GM23338 (cell line): ENCODE results near the gene PTCD3. TPM values are rescaled to one million over a fixed set of nuclear protein-coding genes. Genes with fewer than 3 reads are reported as not detected.

Source experiments
- ATAC-seq: fragments of 200-7000 bp; cut with Tn5 transposase; 3 replicates; pipeline ENCODE4 v1.9.1; 2020
- DNase-seq: peaks from one replicate; pipeline ENCODE4 v3.0.0-alpha.2; 2015; ENCODE audit warnings: low spot score
- H2AFZ ChIP-seq: fragments of 200-600 bp; sonication (generic); 2 replicates; pipeline ENCODE4 v1.8.0; 2016; ENCODE audit warnings: antibody characterized with exemption, mild to moderate bottlenecking, moderate library complexity
- H3F3A ChIP-seq: fragments of 200-600 bp; sonication (generic); replicated peaks from 2 replicates; pipeline ENCODE4 v1.8.0; 2017; ENCODE audit warnings: antibody characterized with exemption, mixed run types, low read depth
- H3K27ac ChIP-seq: fragments of 200-600 bp; sonication (generic); 2 replicates; pipeline ENCODE4 v1.6.1; 2016; ENCODE audit warnings: low read depth
- H3K27me3 ChIP-seq: fragments of 200-600 bp; sonication (generic); 2 replicates; pipeline ENCODE4 v1.8.0; 2016; ENCODE audit warnings: mild to moderate bottlenecking, mixed run types, moderate library complexity; ENCODE audit not compliant: insufficient read depth
- H3K36me3 ChIP-seq: fragments of 200-600 bp; sonication (generic); 2 replicates; pipeline ENCODE4 v1.8.0; 2016; ENCODE audit warnings: mild to moderate bottlenecking; ENCODE audit not compliant: insufficient read depth
- H3K4me1 ChIP-seq: fragments of 200-600 bp; sonication (generic); 2 replicates; pipeline ENCODE4 v1.8.0; 2016; ENCODE audit warnings: mild to moderate bottlenecking, moderate library complexity; ENCODE audit not compliant: insufficient read depth
- H3K4me2 ChIP-seq: fragments of 200-600 bp; sonication (generic); 2 replicates; pipeline ENCODE4 v1.7.1; 2017; ENCODE audit warnings: mixed run types
- H3K4me3 ChIP-seq: fragments of 200-600 bp; sonication (generic); 2 replicates; pipeline ENCODE4 v1.6.1; 2016; ENCODE audit warnings: mixed run types
- H3K79me2 ChIP-seq: fragments of 200-600 bp; sonication (generic); replicated peaks from 2 replicates; pipeline ENCODE4 v1.8.0; 2017; ENCODE audit warnings: mild to moderate bottlenecking; ENCODE audit not compliant: insufficient read depth
- H3K9me2 ChIP-seq: fragments of 200-600 bp; sonication (generic); 2 replicates; pipeline ENCODE4 v1.8.0; 2017; ENCODE audit not compliant: insufficient read depth
- H4K20me1 ChIP-seq: fragments of 200-600 bp; sonication (generic); replicated peaks from 2 replicates; pipeline ENCODE4 v1.8.0; 2017; ENCODE audit warnings: mild to moderate bottlenecking; ENCODE audit not compliant: insufficient read depth
- H3K27ac Mint-ChIP-seq: 2 replicates; pipeline ENCODE4 v1.8.0; 2020; ENCODE audit warnings: inconsistent platforms, mild to moderate bottlenecking, moderate library complexity, mixed read lengths
- H3K27me3 Mint-ChIP-seq: 3 replicates; pipeline ENCODE4 v1.8.0; 2022; ENCODE audit warnings: low read depth, mild to moderate bottlenecking, moderate library complexity, mixed read lengths, inconsistent platforms; ENCODE audit not compliant: insufficient read depth, poor library complexity
- H3K36me3 Mint-ChIP-seq: 3 replicates; pipeline ENCODE4 v1.8.0; 2021; ENCODE audit warnings: low read depth, mild to moderate bottlenecking, inconsistent platforms, moderate library complexity, mixed read lengths
- H3K4me1 Mint-ChIP-seq: 3 replicates; pipeline ENCODE4 v1.8.0; 2020; ENCODE audit warnings: mild to moderate bottlenecking, inconsistent platforms, mixed read lengths
- H3K4me3 Mint-ChIP-seq: 3 replicates; pipeline ENCODE4 v1.8.0; 2021; ENCODE audit warnings: moderate library complexity, mild to moderate bottlenecking, inconsistent platforms, mixed read lengths
- H3K9me3 Mint-ChIP-seq: 3 replicates; pipeline ENCODE4 v1.8.0; 2020; ENCODE audit warnings: moderate library complexity, mild to moderate bottlenecking, inconsistent platforms, mixed read lengths
- CREB1 ChIP-seq: fragments of 250-450 bp; sonication (Bioruptor Pico); IDR thresholded peaks from 2 replicates; pipeline ENCODE4 v1.5.0; 2020; ENCODE audit warnings: low read depth, mild to moderate bottlenecking, moderate library complexity
- JUNB ChIP-seq: IDR thresholded peaks from one replicate; pipeline ENCODE4 v1.6.1; 2016; ENCODE audit warnings: antibody characterized with exemption; ENCODE audit not compliant: unreplicated experiment
- ZNF114 ChIP-seq: fragments of 250-450 bp; sonication (Bioruptor Pico); IDR thresholded peaks from 2 replicates; pipeline ENCODE4 v1.5.0; 2020; ENCODE audit warnings: mild to moderate bottlenecking, moderate library complexity
- ZNF331 ChIP-seq: fragments of 250-450 bp; sonication (Bioruptor Pico); IDR thresholded peaks from 2 replicates; pipeline ENCODE4 v1.5.0; 2020; ENCODE audit warnings: low read depth, mild to moderate bottlenecking, moderate library complexity
- ZNF462 ChIP-seq: fragments of 250-450 bp; sonication (Bioruptor Pico); IDR thresholded peaks from 2 replicates; pipeline ENCODE4 v1.5.0; 2020; ENCODE audit warnings: mild to moderate bottlenecking, moderate library complexity
- polyA plus RNA-seq: library from polyadenylated mRNA; unstranded; fragments of >200 nt; fragmentation: Nextera tagmentation; extraction: Ambion mirVana; gene quantifications from 2 replicates; pipeline ENCODE4 v1.2.1, GENCODE V29; 2016
- total RNA-seq: library from RNA; depleted of rRNA; stranded (reverse); fragments of >200 nt; shearing (Covaris generic); gene quantifications from 2 replicates; pipeline ENCODE4 v1.2.3, GENCODE V29; 2014
- TF ChIP-seq, protein P1 (sequence below), 2 experiments: fragments of 200-600 bp in 1 of 2; sonication (generic) in 1 of 2; conservative IDR thresholded peaks; 2 replicates each; pipeline versions ENCODE4 v1.5.1 to v1.6.1; 2016 to 2017; ENCODE audit warnings: antibody characterized with exemption in 2 of 2, low read depth in 2 of 2, mild to moderate bottlenecking in 2 of 2, moderate library complexity in 1 of 2

PTCD3 gene
- total and polyA plus RNA-seq, 2 experiments from 2014 or later = 140 to 223 TPM

GRCh38 chr2:86087936-86088850 lies 17.8 kb upstream of the PTCD3 start:
- Histone ChIP-seq H3K79me2 (peaks cover 16% of the 10 kb centered on the region), H3K4me2 (no peak overlapping the region), H3K36me3 (peaks cover 27% of the 10 kb centered on the region), H3K4me3 (no peak overlapping the region), H4K20me1 (peaks cover 18% of the 10 kb centered on the region), H3K27me3 (no peaks in the 10 kb centered on the region), H3F3A (no peaks in the 10 kb centered on the region), H3K27ac (no peak overlapping the region), H2AFZ (no peak overlapping the region), H3K9me2 (no peaks in the 10 kb centered on the region), H3K4me1 (no peaks in the 10 kb centered on the region)
- Mint-ChIP-seq H3K27ac (no peak overlapping the region), H3K4me3 (no peak overlapping the region), H3K9me3 (no peaks in the 10 kb centered on the region), H3K4me1 (no peaks in the 10 kb centered on the region), H3K27me3 (no peaks in the 10 kb centered on the region), H3K36me3 (peaks cover 61% of the 10 kb centered on the region)
- ATAC-seq = peak; percentile 78
- DNase-seq = peak; percentile 39
- TF ChIP-seq JUNB = no peak
- TF ChIP-seq, protein P1, sequence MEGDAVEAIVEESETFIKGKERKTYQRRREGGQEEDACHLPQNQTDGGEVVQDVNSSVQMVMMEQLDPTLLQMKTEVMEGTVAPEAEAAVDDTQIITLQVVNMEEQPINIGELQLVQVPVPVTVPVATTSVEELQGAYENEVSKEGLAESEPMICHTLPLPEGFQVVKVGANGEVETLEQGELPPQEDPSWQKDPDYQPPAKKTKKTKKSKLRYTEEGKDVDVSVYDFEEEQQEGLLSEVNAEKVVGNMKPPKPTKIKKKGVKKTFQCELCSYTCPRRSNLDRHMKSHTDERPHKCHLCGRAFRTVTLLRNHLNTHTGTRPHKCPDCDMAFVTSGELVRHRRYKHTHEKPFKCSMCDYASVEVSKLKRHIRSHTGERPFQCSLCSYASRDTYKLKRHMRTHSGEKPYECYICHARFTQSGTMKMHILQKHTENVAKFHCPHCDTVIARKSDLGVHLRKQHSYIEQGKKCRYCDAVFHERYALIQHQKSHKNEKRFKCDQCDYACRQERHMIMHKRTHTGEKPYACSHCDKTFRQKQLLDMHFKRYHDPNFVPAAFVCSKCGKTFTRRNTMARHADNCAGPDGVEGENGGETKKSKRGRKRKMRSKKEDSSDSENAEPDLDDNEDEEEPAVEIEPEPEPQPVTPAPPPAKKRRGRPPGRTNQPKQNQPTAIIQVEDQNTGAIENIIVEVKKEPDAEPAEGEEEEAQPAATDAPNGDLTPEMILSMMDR (conservative IDR thresholded peaks at IDR 0.05; ENCODE audit: low read depth in 2 of 2) = peak; percentile 47 to 80

- Mint-ChIP-seq H3K4me1 (no peaks in the 10 kb centered on the region), H3K4me3 (no peak overlapping the region), H3K9me3 (no peaks in the 10 kb centered on the region), H3K36me3 (peaks cover 73% of the 10 kb centered on the region), H3K27ac (no peak overlapping the region), H3K27me3 (no peaks in the 10 kb centered on the region)
- no peaks in the 10 kb centered on the region for H3K9me2 ChIP-seq
- ATAC-seq (no peak), DNase-seq (no peak)
- H3K27me3 ChIP-seq = no peaks in the 10 kb centered on the region
- H3F3A ChIP-seq = no peaks in the 10 kb centered on the region
- H3K4me2 ChIP-seq = no peak overlapping the region
- peaks cover 27% of the 10 kb centered on the region for H4K20me1 ChIP-seq
- TF ChIP-seq ZNF114 (CRISPR knock-in tag) (no peak), ZNF331 (no peak), CREB1 (CRISPR knock-in tag) (no peak), ZNF462 (no peak)
- TF ChIP-seq, protein P1 (conservative IDR thresholded peaks at IDR 0.05; ENCODE audit: low read depth in 2 of 2) = no peak
- H2AFZ ChIP-seq = no peak overlapping the region
- no peak overlapping the region for H3K4me3 ChIP-seq
- H3K4me1 ChIP-seq = no peaks in the 10 kb centered on the region
- peaks cover 39% of the 10 kb centered on the region for H3K36me3 ChIP-seq
- H3K27ac ChIP-seq = no peak overlapping the region
- H3K79me2 ChIP-seq = peaks cover 72% of the 10 kb centered on the region
These were observed 11.8 kb upstream of the PTCD3 start for GRCh38 chr2:86094229-86094628.
